NCI-H748 treated with DMSO at 0.1 percent for 48 hours (cell line): ENCODE results near the gene DRAM1.
A peak's percentile ranks its signal among the peaks of the same experiment; 100 is the strongest.

Experiments used
- DNase-seq: peaks from one replicate; lab custom pipeline; 2025; lab: John Stamatoyannopoulos, UW

Gene DRAM1

DNA sequence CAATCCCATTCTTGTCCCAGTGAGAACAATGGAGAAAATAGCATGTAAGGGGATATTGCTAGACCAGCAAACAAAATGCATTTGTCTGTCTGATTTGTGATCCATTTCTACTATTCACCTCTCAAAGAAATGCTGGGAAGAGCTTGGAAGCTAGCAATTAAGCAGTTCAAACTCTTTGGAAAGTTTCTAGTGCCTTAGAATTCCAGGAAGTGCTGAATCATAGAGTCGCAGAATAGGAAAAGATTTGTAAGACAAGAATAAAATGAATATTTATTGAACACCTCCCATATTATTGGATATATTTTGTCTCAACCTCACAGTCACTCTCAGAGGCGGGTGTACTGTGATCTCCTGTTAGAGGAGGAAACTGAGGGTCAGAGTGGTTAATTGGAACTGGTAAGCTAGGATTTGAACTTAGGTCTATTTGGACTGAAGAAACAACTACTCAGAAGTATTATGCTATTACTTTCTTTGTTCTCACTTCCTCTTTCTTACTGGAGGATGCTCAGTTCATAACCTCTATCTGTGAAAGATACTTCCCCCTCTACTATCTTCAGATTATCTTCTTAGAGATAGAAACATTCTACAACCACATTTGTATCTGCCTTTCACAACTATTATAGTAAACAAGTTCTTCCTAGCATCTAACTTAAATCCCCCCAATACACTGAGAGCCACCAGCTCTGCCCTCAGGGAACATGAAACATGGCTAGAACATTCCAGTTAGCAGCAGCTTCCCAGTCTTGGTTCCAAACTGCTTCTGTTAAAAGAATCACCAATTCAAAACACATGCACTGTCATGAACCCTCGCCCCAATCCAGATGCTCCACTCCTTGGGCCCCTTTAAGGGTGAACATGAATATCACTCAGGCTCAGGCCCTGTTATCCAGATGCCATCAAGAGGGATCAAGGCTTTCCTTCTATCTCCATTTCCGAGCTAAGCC, 64.2 kb downstream of the DRAM1 start:
- no peak for DNase-seq

DNA sequence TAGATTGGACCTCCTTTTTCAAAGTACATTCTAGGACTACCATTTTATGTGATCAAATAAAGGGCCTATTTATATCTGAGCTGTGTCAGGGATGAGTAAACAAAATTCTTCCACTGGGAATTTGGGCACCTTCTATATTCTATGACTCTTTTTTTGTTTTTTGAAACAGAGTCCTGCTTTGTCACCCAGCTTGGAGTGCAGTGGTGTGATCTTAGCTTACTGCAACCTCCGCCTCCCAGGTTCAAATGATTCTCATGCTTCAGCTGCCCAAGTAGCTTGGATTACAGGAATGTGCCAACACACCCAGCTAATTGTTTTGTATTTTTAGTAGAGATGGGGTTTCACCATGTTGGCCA, 64.8 kb downstream of the DRAM1 start:
- DNase-seq: no peak

DNA sequence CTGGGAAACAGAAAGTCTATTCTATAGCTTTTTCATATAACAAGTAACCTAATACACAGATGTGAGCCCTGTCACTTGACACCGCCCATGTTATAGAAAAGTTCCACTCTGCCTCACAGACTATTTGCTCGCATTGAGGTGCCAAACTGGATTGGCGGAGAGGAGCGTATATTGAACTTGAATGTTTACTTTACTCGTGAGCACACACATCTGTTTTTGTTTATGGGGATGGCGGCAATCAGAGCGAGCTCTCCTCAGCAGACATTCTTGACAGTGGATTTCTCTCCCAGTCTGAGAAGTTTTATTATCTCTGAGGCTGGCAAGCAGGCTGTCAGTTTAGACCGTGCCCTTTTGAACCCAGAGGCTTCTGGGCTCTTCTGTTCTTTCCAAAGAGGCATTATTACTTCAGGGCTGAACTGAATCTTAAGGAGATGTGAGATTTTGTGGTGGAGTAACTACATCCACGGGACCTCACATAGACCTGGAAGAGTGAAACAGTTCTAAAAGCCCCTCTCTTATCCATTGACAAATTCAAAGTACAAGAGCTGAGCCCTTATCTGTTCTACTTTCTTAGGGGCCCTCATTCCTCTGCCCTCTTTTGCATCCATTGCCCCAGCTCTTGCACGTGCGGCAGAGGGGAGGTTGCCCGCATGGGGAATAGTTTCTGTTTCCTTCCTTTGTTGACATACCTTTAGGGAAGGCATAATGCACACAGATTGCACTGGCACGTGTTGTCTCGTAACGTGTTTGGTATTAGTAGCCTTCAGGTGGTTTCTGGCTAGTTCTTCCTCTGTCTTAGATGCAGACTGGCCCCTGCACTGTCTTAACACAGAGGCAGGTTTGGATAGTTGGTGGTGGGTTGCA, 68.2 kb downstream of the DRAM1 start:
- DNase-seq: peak; percentile 62

DNA sequence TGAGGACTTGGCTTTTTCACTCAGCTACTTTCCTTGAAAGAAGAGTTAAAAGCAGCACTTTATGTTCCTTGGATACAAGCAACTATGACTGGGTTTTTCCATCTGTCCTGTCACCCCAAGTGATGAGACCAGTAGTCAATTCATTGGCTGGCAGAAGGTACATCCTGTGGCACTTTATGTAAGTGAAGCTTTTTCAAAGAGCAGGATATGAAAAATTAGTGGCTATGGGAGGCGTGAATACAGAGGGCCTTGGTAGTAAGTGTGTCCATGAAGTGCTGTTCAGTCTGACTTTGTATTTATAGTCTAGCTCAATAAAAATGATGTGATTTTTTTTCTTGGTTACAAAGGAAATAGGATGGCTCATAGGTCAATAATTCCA, 68.8 kb downstream of the DRAM1 start:
- DNase-seq: no peak

DNA sequence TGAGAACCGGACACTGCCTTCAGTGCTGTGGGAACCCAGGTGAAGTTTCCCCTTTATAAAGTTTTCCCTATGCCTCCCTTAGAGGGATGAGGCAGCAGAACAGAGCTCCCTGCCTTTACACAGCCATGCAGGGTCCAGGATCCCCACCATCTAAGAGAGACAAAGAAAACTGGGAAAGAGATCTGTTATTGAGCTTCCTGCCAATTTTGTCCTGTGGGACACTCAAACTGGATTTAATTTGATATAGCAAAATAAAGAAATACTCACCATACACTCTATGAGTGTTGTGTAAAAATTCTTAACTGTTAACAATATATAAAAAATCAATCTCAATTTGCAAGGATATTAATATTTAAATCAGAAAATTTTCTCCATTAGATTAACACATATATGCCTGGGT, 69.9 kb downstream of the DRAM1 start:
- DNase-seq: no peak

DNA sequence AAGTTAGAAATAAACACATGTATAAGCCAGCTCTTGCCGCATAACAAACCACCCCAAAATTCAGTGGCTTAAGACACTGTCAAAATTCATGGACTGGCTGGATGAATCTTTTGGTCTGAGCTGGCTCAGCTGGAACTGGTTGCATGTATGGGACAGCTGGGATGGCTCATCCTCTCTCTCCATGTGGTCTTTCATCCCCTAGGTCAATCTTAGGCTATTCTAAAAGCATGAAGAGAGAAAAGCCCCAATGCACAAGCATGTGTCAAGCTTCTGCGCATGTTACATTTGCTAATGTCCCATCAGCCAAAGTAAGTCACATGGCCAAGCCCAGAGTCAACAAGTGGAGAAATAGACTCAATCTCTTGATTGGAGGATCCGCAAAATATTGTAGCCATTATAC, 71.0 kb downstream of the DRAM1 start:
- no peak for DNase-seq

DNA sequence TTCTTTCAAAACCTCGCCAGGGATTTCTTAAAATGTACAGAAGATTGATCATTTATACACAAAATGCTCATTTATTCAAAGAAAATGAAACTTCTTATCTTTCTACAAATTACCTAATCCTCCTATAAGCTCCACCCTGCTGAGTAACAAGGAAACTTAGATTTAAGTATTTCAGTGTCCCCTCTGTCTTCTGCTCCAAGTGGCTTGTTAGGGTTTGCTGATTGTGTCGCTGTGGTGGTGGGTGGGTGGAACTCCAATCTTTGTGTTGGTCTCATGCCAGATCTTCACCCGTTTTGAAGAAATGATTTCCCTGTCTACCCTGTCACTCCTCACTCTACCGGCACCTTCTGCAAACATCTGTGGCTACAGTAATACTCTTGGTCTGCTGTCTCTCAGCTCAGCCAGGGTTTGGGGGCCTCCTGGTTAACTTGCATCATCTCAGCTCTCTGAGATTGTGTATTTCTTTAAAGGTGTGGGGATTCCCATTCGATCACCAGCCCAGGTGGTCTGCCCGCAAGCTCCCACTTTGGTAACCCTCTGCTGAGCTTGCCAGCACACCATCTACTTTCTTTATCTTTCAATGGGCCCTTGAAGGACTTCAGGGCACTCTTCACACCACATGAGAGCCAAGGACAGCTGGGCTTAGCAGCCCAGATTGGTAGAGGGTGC, 73.8 kb downstream of the DRAM1 start:
- DNase-seq: no peak

DNA sequence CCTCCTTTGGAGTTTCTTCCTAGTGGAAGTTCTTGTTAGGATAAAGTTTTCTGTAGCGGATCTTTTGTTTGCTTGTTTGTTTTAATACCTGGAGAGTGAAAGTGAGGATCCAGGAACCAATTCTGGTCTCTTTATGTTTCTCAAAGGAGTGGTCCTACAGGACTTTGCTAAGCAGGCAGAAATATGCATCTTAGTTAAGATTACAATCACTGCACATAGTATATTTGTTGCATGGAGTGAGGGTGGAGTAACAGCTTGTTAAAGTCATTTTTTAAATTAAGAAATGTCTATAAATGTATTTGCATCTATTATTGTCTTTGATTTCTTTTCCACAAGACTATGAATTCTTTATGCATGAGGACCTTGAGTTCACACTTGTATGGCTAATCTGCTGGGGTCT, 76.7 kb downstream of the DRAM1 start:
- DNase-seq: no peak

DNA sequence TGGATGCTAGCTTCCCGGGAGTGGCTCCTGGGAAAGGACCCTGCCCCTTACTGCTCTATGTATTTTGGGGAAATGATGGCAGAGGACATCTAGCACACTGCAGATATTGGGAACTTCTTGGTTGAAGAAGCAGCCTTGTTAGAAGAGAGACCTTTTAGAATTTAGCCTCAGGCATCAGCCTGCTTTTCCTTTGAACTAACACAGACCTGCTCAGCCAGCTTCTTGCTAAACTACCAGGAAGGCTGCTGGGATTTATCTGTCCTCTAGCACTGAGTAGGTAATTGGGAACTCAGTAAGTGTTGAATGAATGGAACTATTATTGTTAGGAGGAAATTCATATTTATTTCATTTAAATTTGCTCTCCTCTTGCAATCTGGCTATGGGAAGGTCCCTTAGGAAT, 77.3 kb downstream of the DRAM1 start:
- no peak for DNase-seq

DNA sequence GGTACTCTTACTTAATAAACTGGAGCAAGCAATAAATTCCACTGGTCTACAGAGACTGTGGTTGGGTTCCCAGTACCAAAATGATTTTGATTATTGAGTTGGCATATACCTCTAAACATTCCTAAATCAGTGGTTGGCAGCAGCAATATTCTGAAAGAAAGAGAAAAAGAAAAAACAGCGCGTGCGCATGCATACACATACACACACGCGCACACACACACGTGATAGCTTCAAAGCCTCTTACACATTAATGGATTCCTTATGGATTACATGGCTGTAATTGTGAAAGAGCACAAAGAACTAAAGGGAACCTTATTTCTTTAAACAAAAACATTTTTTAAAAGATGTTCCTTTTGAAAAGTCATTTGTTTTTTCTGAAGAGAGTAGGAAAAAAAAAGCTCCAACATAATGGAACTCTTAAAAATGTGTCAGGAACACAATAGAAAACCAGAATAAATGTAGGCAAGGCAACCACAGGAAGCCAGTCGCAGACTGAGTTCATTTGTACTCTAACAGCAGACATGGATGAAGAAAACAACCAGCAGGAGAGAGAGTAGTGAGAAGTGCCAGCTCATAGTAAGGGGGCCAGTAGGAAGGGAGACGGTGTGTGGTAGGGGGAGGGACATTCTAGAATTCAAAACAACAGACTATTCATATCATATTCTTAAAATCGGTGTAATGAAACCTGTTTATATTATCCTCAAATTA, 80.0 kb downstream of the DRAM1 start:
- no peak for DNase-seq

DNA sequence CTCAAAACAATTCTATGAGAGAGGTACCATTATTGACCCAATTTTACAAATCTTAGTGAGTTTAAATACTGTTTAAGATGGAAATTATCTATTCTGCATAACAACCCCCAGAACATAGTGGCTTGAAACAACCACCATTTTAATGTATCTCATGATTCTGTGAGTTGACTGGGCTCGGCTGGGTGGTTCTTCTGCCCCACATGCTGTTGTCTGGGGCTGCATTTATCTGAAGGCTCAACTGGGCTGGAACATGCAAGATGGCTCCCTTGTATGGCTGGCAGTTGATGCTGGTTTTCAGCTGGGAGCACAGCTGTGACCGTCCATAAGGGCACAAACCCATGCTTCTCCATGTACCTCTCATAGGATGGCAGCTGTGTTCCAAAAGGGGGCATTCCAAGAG, 82.2 kb downstream of the DRAM1 start:
- DNase-seq: no peak

DNA sequence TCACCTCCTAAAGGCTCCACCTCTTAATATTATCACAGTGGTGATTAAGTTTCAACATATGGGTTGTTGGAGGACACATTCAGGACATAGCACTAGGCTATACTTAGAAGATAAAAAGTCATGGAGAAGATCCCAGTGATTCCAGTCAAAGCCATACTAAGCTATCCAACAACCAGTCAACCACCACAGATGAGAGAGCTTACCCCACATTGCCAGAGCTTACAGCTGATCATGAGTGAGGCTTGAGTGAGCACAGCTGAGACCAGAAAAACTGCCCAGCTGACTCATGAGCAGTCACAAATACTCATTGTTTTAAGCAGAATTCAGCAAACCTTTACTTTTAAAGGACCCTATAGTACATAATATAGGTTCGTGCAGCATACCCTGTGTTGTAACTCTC, 85.1 kb downstream of the DRAM1 start:
- DNase-seq: no peak

DNA sequence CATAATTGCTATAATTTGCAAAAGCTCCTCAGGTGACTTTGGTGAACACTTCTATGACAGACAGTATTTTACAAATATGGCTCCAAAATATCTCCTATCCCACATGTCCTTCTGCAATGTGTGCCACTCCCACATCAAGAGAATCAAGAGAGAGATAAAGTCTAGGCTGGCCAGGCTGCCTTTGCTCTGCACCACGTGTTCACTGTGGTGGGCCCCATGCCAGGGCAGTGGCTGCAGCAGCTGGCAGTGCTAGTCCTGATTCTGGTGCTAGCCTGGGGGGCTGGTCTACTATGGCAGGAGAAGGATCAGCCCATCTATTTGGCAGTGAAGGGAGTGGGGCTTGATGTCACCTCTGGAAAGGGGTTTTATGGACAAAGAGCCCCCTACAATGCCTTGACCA, 86.3 kb downstream of the DRAM1 start:
- DNase-seq: no peak

DNA sequence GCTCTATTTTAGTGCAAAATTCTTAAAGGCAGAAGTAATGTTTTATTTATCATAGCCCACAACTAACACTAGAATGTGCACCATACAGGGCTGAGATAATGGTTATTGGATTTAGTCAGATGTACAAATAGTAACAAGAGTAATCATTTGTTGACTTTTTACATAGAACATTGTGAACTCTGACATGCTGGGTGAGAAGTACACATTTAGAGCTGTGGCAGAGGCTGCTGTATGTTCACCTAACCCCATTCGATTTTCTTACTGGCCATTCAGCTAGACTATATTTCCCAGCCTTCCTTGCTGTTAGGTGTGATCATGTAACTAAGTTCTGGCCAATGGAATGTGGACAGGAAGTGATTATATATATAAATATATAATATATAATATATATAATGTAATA, 89.1 kb downstream of the DRAM1 start:
- no peak for DNase-seq

DNA sequence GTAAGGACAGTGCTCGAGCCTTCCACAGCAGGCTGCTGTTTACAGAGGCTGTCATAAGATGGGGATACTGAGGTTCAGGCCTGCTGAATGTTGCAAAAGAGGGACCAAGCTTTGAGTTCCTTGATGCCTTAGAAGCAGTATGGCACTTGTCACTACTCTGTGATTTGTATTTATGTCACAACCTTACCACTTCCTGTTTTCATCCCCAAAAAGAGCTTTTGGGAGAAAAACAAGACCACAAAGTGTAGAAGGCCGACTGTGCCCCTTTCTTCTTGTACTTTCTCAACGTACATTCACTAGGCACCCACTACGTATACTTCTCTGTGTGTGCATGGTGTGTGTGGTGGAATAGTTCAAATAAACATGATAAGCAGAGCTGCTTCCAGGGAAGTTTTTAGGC, 90.1 kb downstream of the DRAM1 start:
- no peak for DNase-seq

DNA sequence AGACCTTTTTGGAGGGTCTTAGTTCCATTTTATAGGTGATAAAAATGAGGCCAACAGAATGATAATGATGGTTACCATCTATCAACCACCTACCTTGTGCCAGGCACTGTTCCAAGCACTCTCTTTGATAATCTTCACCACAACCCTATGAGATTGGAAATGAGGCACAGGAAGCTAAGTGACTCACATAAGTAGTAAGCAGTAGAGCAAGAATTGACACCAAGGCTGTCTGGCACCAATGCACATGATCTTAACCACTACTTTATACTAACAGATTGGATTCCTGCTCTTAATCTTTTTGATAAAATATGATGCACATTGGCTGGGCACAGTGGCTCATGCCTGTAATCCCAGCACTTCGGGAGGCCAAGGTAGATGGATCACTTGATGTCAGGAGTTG, 91.4 kb downstream of the DRAM1 start:
- DNase-seq: no peak
